WERI-Rb-1 (cell line): Measurements from ENCODE around the gene SEMA3C.

Experiments used
- DNase-seq: peaks from one replicate; pipeline ENCODE4 v3.0.0-alpha.2; 2020
- H3K27ac ChIP-seq: fragments of 250-450 bp; sonication (Bioruptor Pico); 2 replicates; pipeline ENCODE4 v1.5.1; 2020; ENCODE audit warnings: mild to moderate bottlenecking, moderate library complexity
- H3K27me3 ChIP-seq: fragments of 250-450 bp; sonication (Bioruptor Pico); 2 replicates; pipeline ENCODE4 v1.5.1; 2021; ENCODE audit warnings: mild to moderate bottlenecking, low read depth, moderate library complexity; ENCODE audit not compliant: insufficient read depth, severe bottlenecking
- H3K36me3 ChIP-seq: fragments of 250-450 bp; sonication (Bioruptor Pico); 2 replicates; pipeline ENCODE4 v1.5.1; 2020; ENCODE audit warnings: mild to moderate bottlenecking, moderate library complexity
- H3K4me3 ChIP-seq: 2 replicates; pipeline ENCODE4 v1.5.1; 2011; ENCODE audit warnings: low read depth, mild to moderate bottlenecking, control low read depth, low read length
- H3K9me3 ChIP-seq: fragments of 250-450 bp; sonication (Bioruptor Pico); 2 replicates; pipeline ENCODE4 v1.5.1; 2021; ENCODE audit warnings: mild to moderate bottlenecking, moderate library complexity; ENCODE audit not compliant: severe bottlenecking
- TF ChIP-seq, protein P1 (sequence below): IDR thresholded peaks from 2 replicates; pipeline ENCODE4 v1.5.1; 2011; ENCODE audit warnings: low read depth, mild to moderate bottlenecking, control low read depth, inconsistent platforms, low read length

SEMA3C gene

GRCh38 chr7:80807166-80807900, 111.5 kb downstream of the SEMA3C start:
- Histone ChIP-seq H3K27me3 (no peaks in the 10 kb centered on the region), H3K4me3 (no peak overlapping the region), H3K9me3 (no peaks in the 10 kb centered on the region), H3K36me3 (no peaks in the 10 kb centered on the region), H3K27ac (no peak overlapping the region)
- DNase-seq = no peak
- TF ChIP-seq, protein P1, sequence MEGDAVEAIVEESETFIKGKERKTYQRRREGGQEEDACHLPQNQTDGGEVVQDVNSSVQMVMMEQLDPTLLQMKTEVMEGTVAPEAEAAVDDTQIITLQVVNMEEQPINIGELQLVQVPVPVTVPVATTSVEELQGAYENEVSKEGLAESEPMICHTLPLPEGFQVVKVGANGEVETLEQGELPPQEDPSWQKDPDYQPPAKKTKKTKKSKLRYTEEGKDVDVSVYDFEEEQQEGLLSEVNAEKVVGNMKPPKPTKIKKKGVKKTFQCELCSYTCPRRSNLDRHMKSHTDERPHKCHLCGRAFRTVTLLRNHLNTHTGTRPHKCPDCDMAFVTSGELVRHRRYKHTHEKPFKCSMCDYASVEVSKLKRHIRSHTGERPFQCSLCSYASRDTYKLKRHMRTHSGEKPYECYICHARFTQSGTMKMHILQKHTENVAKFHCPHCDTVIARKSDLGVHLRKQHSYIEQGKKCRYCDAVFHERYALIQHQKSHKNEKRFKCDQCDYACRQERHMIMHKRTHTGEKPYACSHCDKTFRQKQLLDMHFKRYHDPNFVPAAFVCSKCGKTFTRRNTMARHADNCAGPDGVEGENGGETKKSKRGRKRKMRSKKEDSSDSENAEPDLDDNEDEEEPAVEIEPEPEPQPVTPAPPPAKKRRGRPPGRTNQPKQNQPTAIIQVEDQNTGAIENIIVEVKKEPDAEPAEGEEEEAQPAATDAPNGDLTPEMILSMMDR = no peak

DNA sequence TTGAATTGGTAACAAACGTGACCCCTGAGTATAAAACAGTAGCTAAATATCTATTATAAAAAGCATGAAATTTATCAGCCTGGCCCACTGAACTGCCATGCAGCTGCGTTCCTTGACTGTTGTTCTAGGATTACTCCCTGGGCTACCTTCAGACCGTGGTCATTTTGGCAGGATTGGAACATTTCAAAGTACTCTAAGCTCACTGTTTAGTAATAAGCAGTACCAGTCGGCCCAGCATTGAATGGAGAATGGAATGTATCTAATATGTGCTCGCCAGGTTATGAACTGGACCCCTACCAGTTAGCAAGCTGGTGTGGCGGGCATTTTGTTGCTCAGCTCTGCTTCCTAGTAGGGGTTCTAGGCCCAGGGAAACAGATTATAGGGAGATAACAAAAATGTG, 112.2 kb downstream of the SEMA3C start:
- no peak overlapping the region for H3K27ac ChIP-seq
- H3K36me3 ChIP-seq = no peaks in the 10 kb centered on the region

DNA sequence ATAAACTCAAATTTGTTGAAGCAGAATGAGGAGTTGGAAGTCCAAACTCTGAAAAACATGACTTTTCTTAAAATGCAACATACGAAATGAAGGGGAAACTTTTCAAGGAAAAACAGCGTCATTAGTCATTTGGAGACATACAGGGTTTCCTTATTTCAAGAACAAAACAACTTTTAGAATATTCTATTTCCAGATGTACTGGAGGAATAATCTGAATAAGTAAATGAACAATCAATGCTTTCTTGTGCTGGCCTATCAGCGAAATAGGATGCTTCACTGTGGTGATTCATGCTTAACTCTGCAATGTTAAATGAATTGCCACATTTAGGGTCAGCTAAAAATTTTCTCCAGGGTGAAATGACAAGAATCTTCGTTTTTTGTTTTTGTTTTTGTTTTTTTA, 114.3 kb downstream of the SEMA3C start:
- Histone ChIP-seq H3K9me3 (no peaks in the 10 kb centered on the region), H3K27ac (no peak overlapping the region), H3K36me3 (no peaks in the 10 kb centered on the region), H3K4me3 (no peak overlapping the region), H3K27me3 (no peaks in the 10 kb centered on the region)
- TF ChIP-seq, protein P1 = no peak
- no peak for DNase-seq

More for the DNA sequence above, 112.2 kb downstream of the SEMA3C start:
- no peaks in the 10 kb centered on the region for H3K9me3 ChIP-seq
- H3K4me3 ChIP-seq = no peak overlapping the region
- TF ChIP-seq, protein P1 = no peak
- no peaks in the 10 kb centered on the region for H3K27me3 ChIP-seq
- no peak for DNase-seq

- DNase-seq = no peak
- TF ChIP-seq, protein P1 = no peak
- H3K36me3 ChIP-seq = no peaks in the 10 kb centered on the region
- no peak overlapping the region for H3K4me3 ChIP-seq
- no peaks in the 10 kb centered on the region for H3K27me3 ChIP-seq
- H3K9me3 ChIP-seq = no peaks in the 10 kb centered on the region
- H3K27ac ChIP-seq = no peak overlapping the region
Observed at GRCh38 chr7:80802527-80802926, 116.3 kb downstream of the SEMA3C start.

- TF ChIP-seq, protein P1 = no peak
- Histone ChIP-seq H3K27me3 (no peaks in the 10 kb centered on the region), H3K9me3 (no peaks in the 10 kb centered on the region), H3K4me3 (no peak overlapping the region), H3K27ac (no peak overlapping the region), H3K36me3 (no peaks in the 10 kb centered on the region)
- no peak for DNase-seq
Observed at GRCh38 chr7:80794631-80795573, 123.9 kb downstream of the SEMA3C start.
